HG03045 (cell line): ENCODE results near the gene LYPD5.

ENCODE experiments used
- ATAC-seq: cut with Tn5 transposase; IDR thresholded peaks from one replicate; pipeline ENCODE4 v1.9.1; 2021; ENCODE audit warnings: mild to moderate bottlenecking, moderate library complexity; ENCODE audit not compliant: unreplicated experiment

Gene LYPD5

GRCh38 chr19:43754503-43755255 lies 47.6 kb downstream of the LYPD5 start, which contains the start of gene SMG9:
Gene SMG9 (minus strand): TSS chr19:43754962. CDS start chr19:43750741, 4,221 bp downstream.
- ATAC-seq: peak; percentile 67

GRCh38 chr19:43754253-43754502 lies 48.1 kb downstream of the LYPD5 start:
- ATAC-seq: no peak

- ATAC-seq: no peak
Observed at GRCh38 chr19:43752287-43752875, 49.9 kb downstream of the LYPD5 start.

- ATAC-seq: no peak
Observed at GRCh38 chr19:43751466-43752220, 50.6 kb downstream of the LYPD5 start.

- no peak for ATAC-seq
Observed at GRCh38 chr19:43749898-43750297, 52.3 kb downstream of the LYPD5 start.

- ATAC-seq: no peak
Observed at GRCh38 chr19:43749152-43749551, 53.1 kb downstream of the LYPD5 start.

- no peak for ATAC-seq
Observed at GRCh38 chr19:43748685-43749084, 53.6 kb downstream of the LYPD5 start.

GRCh38 chr19:43748205-43748594 lies 54.0 kb downstream of the LYPD5 start:
- ATAC-seq: no peak

- ATAC-seq: no peak
Observed at GRCh38 chr19:43747557-43748204, 54.6 kb downstream of the LYPD5 start.
